HL-60 (cell line): ENCODE measurements around the gene ZNF213.
A peak's percentile ranks its signal among the peaks of the same experiment; 100 is the strongest.

Experiments
- DNase-seq, 2 experiments: peaks; one replicate each; pipeline ENCODE4 v3.0.0-alpha.2; 2010 to 2020; ENCODE audit warnings: low read depth in 1 of 2, low spot score in 1 of 2
- H3K27ac ChIP-seq: fragments of 250-450 bp; sonication (Bioruptor Pico); replicated peaks from 2 replicates; pipeline ENCODE4 v1.5.1; 2020; ENCODE audit warnings: mild to moderate bottlenecking, moderate library complexity
- H3K27me3 ChIP-seq: fragments of 250-450 bp; sonication (Bioruptor Pico); 2 replicates; pipeline ENCODE4 v1.5.1; 2021; ENCODE audit warnings: mild to moderate bottlenecking, moderate library complexity; ENCODE audit not compliant: insufficient read depth, poor library complexity, severe bottlenecking
- H3K4me3 ChIP-seq: replicated peaks from 2 replicates; pipeline ENCODE4 v1.5.1; 2011; ENCODE audit warnings: mild to moderate bottlenecking, control low read depth, low read length; ENCODE audit not compliant: insufficient read depth
- GABPA ChIP-seq: IDR thresholded peaks from 2 replicates; pipeline ENCODE4 v1.6.1; 2012; ENCODE audit warnings: low read depth
- POLR2AphosphoS5 ChIP-seq: IDR thresholded peaks from 2 replicates; pipeline ENCODE4 v1.6.1; 2012; ENCODE audit warnings: low read depth
- SPI1 ChIP-seq: IDR thresholded peaks from 2 replicates; pipeline ENCODE4 v1.6.1; 2012; ENCODE audit warnings: low read depth, mild to moderate bottlenecking, borderline replicate concordance
- TF ChIP-seq, protein P1 (sequence below): IDR thresholded peaks from one replicate; pipeline ENCODE4 v1.5.1; 2011; ENCODE audit warnings: low read length, control low read depth, inconsistent platforms; ENCODE audit not compliant: insufficient read depth
- TF ChIP-seq, protein P2 (sequence below): IDR thresholded peaks from 2 replicates; pipeline ENCODE4 v1.6.1; 2012; ENCODE audit warnings: low read depth; ENCODE audit not compliant: insufficient replicate concordance

Gene ZNF213

DNA sequence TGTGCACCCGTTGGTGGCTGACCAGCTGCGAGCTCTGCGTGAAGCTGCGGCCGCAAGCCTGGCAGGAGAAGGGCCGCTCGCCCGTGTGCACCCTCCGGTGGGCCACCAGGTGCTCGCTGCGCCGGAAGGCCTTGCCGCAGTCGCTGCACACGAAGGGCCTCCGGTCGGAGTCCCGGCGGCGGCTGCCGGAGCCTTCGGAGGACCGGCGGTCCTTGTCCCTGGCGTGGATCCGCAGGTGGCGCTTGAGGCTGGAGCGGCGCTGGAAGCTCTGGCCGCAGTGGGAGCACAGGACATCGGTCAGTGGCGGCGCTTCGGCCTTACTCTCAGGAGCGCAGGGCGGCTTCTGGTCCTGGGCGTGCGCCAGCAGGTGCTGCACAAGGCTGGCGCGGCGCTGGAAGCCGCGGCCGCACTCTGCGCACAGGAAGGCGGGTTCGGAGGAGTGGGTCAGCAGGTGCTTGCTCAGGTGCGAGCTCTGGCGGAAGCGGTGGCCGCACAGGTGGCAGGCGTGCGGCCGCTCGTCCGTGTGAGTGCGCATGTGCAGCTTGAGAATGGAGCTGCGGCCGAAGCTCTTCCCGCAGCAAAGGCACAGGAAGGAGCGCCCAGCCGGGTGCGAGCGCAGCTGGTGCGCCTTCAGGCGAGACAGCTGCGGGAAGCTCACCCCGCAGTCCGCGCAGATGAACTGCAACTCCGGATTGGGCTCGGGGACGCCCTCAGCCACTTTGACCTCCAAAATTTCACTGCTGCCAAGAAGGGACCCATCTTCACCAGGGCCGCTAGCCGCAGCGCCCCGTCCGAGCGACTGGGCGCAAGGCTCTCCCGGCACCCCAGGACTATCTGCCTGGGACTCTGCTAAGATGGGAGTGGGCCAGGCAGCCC lies 44.9 kb upstream of the ZNF213 start:
- Histone ChIP-seq H3K4me3 (no peak overlapping the region), H3K27me3 (no peaks in the 10 kb centered on the region), H3K27ac (no peak overlapping the region)
- no peak for TF ChIP-seq GABPA
- TF ChIP-seq POLR2AphosphoS5 = no peak
- TF ChIP-seq, protein P1, sequence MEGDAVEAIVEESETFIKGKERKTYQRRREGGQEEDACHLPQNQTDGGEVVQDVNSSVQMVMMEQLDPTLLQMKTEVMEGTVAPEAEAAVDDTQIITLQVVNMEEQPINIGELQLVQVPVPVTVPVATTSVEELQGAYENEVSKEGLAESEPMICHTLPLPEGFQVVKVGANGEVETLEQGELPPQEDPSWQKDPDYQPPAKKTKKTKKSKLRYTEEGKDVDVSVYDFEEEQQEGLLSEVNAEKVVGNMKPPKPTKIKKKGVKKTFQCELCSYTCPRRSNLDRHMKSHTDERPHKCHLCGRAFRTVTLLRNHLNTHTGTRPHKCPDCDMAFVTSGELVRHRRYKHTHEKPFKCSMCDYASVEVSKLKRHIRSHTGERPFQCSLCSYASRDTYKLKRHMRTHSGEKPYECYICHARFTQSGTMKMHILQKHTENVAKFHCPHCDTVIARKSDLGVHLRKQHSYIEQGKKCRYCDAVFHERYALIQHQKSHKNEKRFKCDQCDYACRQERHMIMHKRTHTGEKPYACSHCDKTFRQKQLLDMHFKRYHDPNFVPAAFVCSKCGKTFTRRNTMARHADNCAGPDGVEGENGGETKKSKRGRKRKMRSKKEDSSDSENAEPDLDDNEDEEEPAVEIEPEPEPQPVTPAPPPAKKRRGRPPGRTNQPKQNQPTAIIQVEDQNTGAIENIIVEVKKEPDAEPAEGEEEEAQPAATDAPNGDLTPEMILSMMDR = no peak
- TF ChIP-seq, protein P2, sequence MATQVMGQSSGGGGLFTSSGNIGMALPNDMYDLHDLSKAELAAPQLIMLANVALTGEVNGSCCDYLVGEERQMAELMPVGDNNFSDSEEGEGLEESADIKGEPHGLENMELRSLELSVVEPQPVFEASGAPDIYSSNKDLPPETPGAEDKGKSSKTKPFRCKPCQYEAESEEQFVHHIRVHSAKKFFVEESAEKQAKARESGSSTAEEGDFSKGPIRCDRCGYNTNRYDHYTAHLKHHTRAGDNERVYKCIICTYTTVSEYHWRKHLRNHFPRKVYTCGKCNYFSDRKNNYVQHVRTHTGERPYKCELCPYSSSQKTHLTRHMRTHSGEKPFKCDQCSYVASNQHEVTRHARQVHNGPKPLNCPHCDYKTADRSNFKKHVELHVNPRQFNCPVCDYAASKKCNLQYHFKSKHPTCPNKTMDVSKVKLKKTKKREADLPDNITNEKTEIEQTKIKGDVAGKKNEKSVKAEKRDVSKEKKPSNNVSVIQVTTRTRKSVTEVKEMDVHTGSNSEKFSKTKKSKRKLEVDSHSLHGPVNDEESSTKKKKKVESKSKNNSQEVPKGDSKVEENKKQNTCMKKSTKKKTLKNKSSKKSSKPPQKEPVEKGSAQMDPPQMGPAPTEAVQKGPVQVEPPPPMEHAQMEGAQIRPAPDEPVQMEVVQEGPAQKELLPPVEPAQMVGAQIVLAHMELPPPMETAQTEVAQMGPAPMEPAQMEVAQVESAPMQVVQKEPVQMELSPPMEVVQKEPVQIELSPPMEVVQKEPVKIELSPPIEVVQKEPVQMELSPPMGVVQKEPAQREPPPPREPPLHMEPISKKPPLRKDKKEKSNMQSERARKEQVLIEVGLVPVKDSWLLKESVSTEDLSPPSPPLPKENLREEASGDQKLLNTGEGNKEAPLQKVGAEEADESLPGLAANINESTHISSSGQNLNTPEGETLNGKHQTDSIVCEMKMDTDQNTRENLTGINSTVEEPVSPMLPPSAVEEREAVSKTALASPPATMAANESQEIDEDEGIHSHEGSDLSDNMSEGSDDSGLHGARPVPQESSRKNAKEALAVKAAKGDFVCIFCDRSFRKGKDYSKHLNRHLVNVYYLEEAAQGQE = no peak
- TF ChIP-seq SPI1 = no peak
- DNase-seq = no peak

DNA sequence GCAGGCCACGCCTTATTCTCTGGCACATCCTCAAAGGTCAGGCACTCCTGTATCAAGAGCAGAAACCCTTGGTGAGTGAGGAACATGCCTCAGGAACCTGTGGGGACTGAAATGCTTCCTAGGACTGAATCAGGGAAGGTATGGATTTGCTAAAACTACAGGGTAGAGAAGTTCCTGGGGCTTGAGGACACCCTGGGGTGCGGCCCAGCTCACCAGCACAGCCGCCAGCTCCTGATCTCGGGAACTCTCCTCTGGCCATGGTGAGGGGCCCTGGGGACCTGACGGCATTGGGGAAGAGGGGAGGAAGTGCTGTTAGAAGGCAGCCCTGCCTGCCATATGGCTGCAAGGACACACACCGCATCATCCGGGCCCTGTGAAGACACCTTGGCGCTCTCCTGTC lies 43.3 kb upstream of the ZNF213 start:
- Histone ChIP-seq H3K4me3 (no peak overlapping the region), H3K27ac (no peak overlapping the region), H3K27me3 (no peaks in the 10 kb centered on the region)
- no peak for TF ChIP-seq POLR2AphosphoS5
- TF ChIP-seq, protein P1 = no peak
- TF ChIP-seq GABPA = no peak
- TF ChIP-seq SPI1 = peak; percentile 23; the same call in 1 of the 2 replicates
- TF ChIP-seq, protein P2 = no peak
- DNase-seq = no peak

DNA sequence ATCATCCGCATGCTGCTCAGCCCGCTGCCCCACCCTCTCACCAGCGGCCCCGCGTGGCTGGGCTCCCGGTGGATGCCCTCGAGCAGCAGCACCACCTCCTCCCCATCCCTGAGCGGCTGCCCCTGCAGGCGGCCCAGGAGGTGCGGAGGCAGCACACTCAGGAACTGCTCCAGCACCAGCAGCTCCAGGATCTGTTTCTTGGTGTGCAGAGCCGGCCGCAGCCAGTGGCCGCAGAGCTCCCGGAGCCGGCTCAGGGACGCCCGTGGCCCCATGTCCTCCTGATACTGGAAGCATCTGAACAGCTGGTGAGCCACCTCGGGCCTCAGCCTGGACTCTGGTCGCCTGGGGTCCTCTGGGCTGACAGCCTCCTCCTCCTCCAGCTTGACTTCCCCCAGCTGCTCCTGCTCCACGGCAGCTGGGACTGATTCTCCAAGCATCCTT lies 42.3 kb upstream of the ZNF213 start:
- no peak overlapping the region for H3K4me3 ChIP-seq
- no peaks in the 10 kb centered on the region for H3K27me3 ChIP-seq
- TF ChIP-seq, protein P2 = no peak
- TF ChIP-seq POLR2AphosphoS5 = no peak
- no peak for TF ChIP-seq SPI1
- TF ChIP-seq, protein P1 = no peak
- TF ChIP-seq GABPA = no peak
- H3K27ac ChIP-seq = no peak overlapping the region
- DNase-seq = no peak
